Measurements from ENCODE around the gene SLC44A4.

DNA sequence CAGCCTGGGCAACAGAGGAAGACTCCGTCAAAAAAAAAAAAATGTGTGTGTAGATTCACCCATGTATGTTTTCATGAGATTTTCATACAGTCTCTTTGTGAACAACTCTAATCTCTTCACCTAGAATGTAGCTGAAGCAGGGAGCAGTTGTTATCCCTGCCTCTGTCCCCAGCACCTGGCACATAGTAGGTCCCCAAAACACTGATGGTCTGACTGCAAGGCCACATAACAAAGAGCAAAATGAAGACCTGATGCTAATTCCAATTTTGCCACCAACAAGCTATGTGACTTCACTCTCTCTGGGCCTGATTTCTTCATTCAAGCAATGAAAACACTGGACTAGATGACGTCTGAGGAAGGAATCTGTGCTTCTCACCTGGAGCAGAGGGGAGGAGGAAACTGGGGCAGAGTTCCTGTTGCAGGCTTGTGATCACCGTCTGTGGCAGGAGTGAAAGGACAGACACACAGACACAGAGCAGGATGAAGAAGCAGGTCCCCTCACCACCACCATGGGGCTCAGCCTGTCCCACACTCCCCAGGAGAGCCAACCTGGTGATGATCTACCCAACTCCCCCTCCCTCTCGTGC, 4.6 kb downstream of the SLC44A4 start:
- TF ChIP-seq, protein P1, sequence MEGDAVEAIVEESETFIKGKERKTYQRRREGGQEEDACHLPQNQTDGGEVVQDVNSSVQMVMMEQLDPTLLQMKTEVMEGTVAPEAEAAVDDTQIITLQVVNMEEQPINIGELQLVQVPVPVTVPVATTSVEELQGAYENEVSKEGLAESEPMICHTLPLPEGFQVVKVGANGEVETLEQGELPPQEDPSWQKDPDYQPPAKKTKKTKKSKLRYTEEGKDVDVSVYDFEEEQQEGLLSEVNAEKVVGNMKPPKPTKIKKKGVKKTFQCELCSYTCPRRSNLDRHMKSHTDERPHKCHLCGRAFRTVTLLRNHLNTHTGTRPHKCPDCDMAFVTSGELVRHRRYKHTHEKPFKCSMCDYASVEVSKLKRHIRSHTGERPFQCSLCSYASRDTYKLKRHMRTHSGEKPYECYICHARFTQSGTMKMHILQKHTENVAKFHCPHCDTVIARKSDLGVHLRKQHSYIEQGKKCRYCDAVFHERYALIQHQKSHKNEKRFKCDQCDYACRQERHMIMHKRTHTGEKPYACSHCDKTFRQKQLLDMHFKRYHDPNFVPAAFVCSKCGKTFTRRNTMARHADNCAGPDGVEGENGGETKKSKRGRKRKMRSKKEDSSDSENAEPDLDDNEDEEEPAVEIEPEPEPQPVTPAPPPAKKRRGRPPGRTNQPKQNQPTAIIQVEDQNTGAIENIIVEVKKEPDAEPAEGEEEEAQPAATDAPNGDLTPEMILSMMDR (IDR thresholded peaks at IDR 0.05; ENCODE audit: low read length): no peak
- no peak for TF ChIP-seq EZH2 (optimal IDR thresholded peaks at IDR 0.05; ENCODE audit: low read depth, low read length)

Measured in MM.1S (cell line).